K562 (cell line): ENCODE results near the gene PRRT1. TPM values are rescaled to one million over a fixed set of nuclear protein-coding genes. Genes with fewer than 3 reads are reported as not detected.

Experiments
- BDP1 ChIP-seq: IDR thresholded peaks from 3 replicates; pipeline ENCODE4 v1.6.1; 2011; ENCODE audit not compliant: insufficient read length, insufficient read depth
- CREB5 ChIP-seq: fragments of 250-450 bp; sonication (Bioruptor Pico); IDR thresholded peaks from 2 replicates; pipeline ENCODE4 v1.5.0; 2020; ENCODE audit warnings: mild to moderate bottlenecking
- EP300 ChIP-seq: IDR thresholded peaks from 2 replicates; pipeline ENCODE4 v1.6.1; 2012; ENCODE audit warnings: low read length, improper control_type of control experiment
- FOXJ3 ChIP-seq: sonication (generic); formaldehyde crosslinking; IDR thresholded peaks from 2 replicates; pipeline ENCODE4 v1.4.0; 2020; ENCODE audit warnings: mild to moderate bottlenecking, missing genetic modification reagents
- IFI16 ChIP-seq: fragments of 250-450 bp; sonication (Bioruptor Pico); IDR thresholded peaks from 2 replicates; pipeline ENCODE4 v2.1.2; 2022; ENCODE audit warnings: mild to moderate bottlenecking, inconsistent platforms
- IRF1 ChIP-seq: sonication (generic); formaldehyde crosslinking; IDR thresholded peaks from 2 replicates; pipeline ENCODE4 v1.8.0; 2022; ENCODE audit warnings: missing genetic modification reagents, mild to moderate bottlenecking, borderline replicate concordance
- MTF1 ChIP-seq: fragments of 250-450 bp; sonication (Bioruptor Pico); IDR thresholded peaks from 2 replicates; pipeline ENCODE4 v1.9.0; 2021; ENCODE audit warnings: moderate library complexity, mild to moderate bottlenecking, inconsistent platforms, borderline replicate concordance
- PATZ1 ChIP-seq: fragments of 250-450 bp; sonication (Bioruptor Pico); IDR thresholded peaks from 2 replicates; pipeline ENCODE4 v1.5.0; 2020; ENCODE audit warnings: mild to moderate bottlenecking, borderline replicate concordance
- PCBP1 ChIP-seq: fragments of 200-400 bp; formaldehyde crosslinking; IDR thresholded peaks from 2 replicates; pipeline ENCODE4 v1.6.1; 2018; ENCODE audit warnings: mild to moderate bottlenecking, low read depth, low read length; ENCODE audit not compliant: poor library complexity, severe bottlenecking
- SPI1 ChIP-seq: IDR thresholded peaks from 2 replicates; pipeline ENCODE4 v1.6.1; 2011; ENCODE audit warnings: low read depth, low read length, control low read depth, borderline replicate concordance
- YY1 ChIP-seq, 3 experiments: IDR thresholded peaks; 2 replicates each; pipeline ENCODE4 v1.6.1; 2011; ENCODE audit warnings: low read length in 2 of 3, mild to moderate bottlenecking in 2 of 3, moderate library complexity in 2 of 3, borderline replicate concordance in 1 of 3, control low read depth in 1 of 3, low read depth in 1 of 3; ENCODE audit not compliant: insufficient read depth in 3 of 3, insufficient replicate concordance in 2 of 3, control insufficient read depth in 1 of 3, insufficient read length in 1 of 3; ENCODE audit errors: extremely low read depth in 1 of 3
- ZBED1 ChIP-seq: IDR thresholded peaks from 2 replicates; pipeline ENCODE4 v1.6.1; 2014
- ZNF124 ChIP-seq: sonication (generic); formaldehyde crosslinking; IDR thresholded peaks from 2 replicates; pipeline ENCODE4 v1.8.1; 2022; ENCODE audit warnings: missing genetic modification reagents
- ZNF384 ChIP-seq: IDR thresholded peaks from 2 replicates; pipeline ENCODE4 v1.6.1; 2012; ENCODE audit warnings: low read depth, low read length, improper control_type of control experiment
- ZNF551 ChIP-seq: fragments of 250-450 bp; sonication (Bioruptor Pico); IDR thresholded peaks from 2 replicates; pipeline ENCODE4 v1.5.0; 2021; ENCODE audit warnings: mild to moderate bottlenecking, moderate library complexity
- ZNF764 ChIP-seq: fragments of 250-450 bp; sonication (Bioruptor Pico); IDR thresholded peaks from 2 replicates; pipeline ENCODE4 v1.4.0; 2020; ENCODE audit warnings: low read depth, mild to moderate bottlenecking, moderate library complexity
- ZNF766 ChIP-seq: fragments of 200-800 bp; sonication (Bioruptor generic); conservative IDR thresholded peaks from 2 replicates; pipeline ENCODE4 v1.6.1; 2016; ENCODE audit warnings: missing genetic modification characterization, missing compliant biosample characterization
- polyA plus RNA-seq, 8 experiments: library from polyadenylated mRNA; depleted of rRNA in 4 of 8; stranded (reverse) in 5 of 8; unstranded in 3 of 8; fragments of >200 nt; fragmentation: Nextera tagmentation in 2 of 8; fragmentation: Illumina TruSeq in 1 of 8; extraction: Ambion mirVana in 2 of 8; extraction: Trizol in 1 of 8; gene quantifications; 2 replicates each; pipeline versions ENCODE4 v1.2.1 to v1.2.3, GENCODE V29; 2011 to 2014; ENCODE audit warnings: inconsistent platforms in 1 of 8, missing spikeins in 1 of 8
- total RNA-seq, 7 experiments: library from RNA; depleted of rRNA in 6 of 7; stranded (reverse); fragments of >200 nt in 6 of 7; fragmentation: Illumina TruSeq in 2 of 7; extraction: Trizol in 2 of 7; gene quantifications; 2 replicates each; pipeline versions ENCODE4 v1.2.1 to v1.2.3, GENCODE V29; 2011 to 2021; ENCODE audit warnings: low replicate concordance in 1 of 7
- TF ChIP-seq, protein P1 (sequence below): fragments of 250-450 bp; sonication (Bioruptor Pico); IDR thresholded peaks from 2 replicates; pipeline ENCODE4 v1.8.0; 2022; ENCODE audit warnings: moderate library complexity, mild to moderate bottlenecking, inconsistent platforms
- TF ChIP-seq, protein P2 (sequence below): IDR thresholded peaks from 2 replicates; pipeline ENCODE4 v1.6.1; 2016; ENCODE audit warnings: missing genetic modification characterization, missing compliant biosample characterization

The PRRT1 gene
- total and polyA plus RNA-seq, 9 of the 15 experiments (the other 6 are each of a cell fraction or from before 2014, with no cell fraction given) = 0.14 to 3.5 (median 0.41) TPM

- TF ChIP-seq IRF1 (CRISPR knock-in tag) (no peak), ZNF766 (CRISPR knock-in tag) (no peak), ZBED1 (no peak), YY1 (IDR thresholded peaks at IDR 0.05; ENCODE audit: borderline replicate concordance in 1 of 3, control insufficient read depth in 1 of 3, extremely low read depth in 1 of 3, insufficient read depth in 3 of 3, insufficient read length in 1 of 3, insufficient replicate concordance in 2 of 3, low read depth in 1 of 3, low read length in 2 of 3) (peak in 1 of 3 experiments; percentile 16), ZNF124 (CRISPR knock-in tag) (no peak), FOXJ3 (CRISPR knock-in tag) (no peak), PCBP1 (no peak), ZNF551 (CRISPR knock-in tag) (no peak), BDP1 (no peak), ZNF764 (CRISPR knock-in tag) (no peak), EP300 (no peak; the same call in 1 of the 2 replicates), MTF1 (no peak), CREB5 (no peak), PATZ1 (no peak), SPI1 (no peak), ZNF384 (no peak), IFI16 (CRISPR knock-in tag) (no peak)
- TF ChIP-seq, protein P1, sequence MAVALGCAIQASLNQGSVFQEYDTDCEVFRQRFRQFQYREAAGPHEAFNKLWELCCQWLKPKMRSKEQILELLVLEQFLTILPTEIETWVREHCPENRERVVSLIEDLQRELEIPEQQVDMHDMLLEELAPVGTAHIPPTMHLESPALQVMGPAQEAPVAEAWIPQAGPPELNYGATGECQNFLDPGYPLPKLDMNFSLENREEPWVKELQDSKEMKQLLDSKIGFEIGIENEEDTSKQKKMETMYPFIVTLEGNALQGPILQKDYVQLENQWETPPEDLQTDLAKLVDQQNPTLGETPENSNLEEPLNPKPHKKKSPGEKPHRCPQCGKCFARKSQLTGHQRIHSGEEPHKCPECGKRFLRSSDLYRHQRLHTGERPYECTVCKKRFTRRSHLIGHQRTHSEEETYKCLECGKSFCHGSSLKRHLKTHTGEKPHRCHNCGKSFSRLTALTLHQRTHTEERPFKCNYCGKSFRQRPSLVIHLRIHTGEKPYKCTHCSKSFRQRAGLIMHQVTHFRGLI (CRISPR knock-in tag) = no peak
- TF ChIP-seq, protein P2, sequence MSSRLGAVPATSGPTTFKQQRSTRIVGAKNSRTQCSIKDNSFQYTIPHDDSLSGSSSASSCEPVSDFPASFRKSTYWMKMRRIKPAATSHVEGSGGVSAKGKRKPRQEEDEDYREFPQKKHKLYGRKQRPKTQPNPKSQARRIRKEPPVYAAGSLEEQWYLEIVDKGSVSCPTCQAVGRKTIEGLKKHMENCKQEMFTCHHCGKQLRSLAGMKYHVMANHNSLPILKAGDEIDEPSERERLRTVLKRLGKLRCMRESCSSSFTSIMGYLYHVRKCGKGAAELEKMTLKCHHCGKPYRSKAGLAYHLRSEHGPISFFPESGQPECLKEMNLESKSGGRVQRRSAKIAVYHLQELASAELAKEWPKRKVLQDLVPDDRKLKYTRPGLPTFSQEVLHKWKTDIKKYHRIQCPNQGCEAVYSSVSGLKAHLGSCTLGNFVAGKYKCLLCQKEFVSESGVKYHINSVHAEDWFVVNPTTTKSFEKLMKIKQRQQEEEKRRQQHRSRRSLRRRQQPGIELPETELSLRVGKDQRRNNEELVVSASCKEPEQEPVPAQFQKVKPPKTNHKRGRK (tag) = peak; percentile 55; the same call in 1 of the 2 replicates
Observed at GRCh38 chr6:32178547-32179440, 27.1 kb upstream of the PRRT1 start (continued).
